HepG2 (cell line): ENCODE data around the gene BAHCC1. TPM values are rescaled to one million over a fixed set of nuclear protein-coding genes. Genes with fewer than 3 reads are reported as not detected.
A peak's percentile ranks its signal among the peaks of the same experiment; 100 is the strongest.

Experiments used
- ATAC-seq: fragments of 200-7000 bp; cut with Tn5 transposase; 3 replicates; pipeline ENCODE4 v1.9.1; 2020; ENCODE audit warnings: mild to moderate bottlenecking, moderate library complexity
- BruUV-seq: library from RNA; stranded (reverse); fragments of 400-500 nt; replicated peaks from 2 replicates; lab custom pipeline; 2021; lab: Mats Ljungman, UMichigan
- CTCF ChIA-PET: fragments of 300-600 bp; formaldehyde crosslinking; extraction: SDS; loops from one replicate; lab custom pipeline; 2021; ENCODE audit warnings: low total read pairs, inconsistent platforms, low intra/inter-chr PET ratio; lab: Yijun Ruan, JAX
- POLR2A ChIA-PET: fragments of 350-600 bp; sonication (Branson Sonifier 250); formaldehyde crosslinking; loops from one replicate; lab custom pipeline; 2020; ENCODE audit warnings: antibody characterized with exemption, inconsistent platforms; lab: Yijun Ruan, JAX
- DNase-seq: peaks from one replicate; pipeline ENCODE4 v3.0.0-alpha.2; 2015; ENCODE audit warnings: low spot score
- FAIRE-seq: peaks from 3 replicates; lab custom pipeline; 2011; peaks lifted over from hg19 to GRCh38; lab: Jason Lieb, UNC
- H2AFZ ChIP-seq: one replicate; pipeline ENCODE4 v1.6.1; 2011; ENCODE audit warnings: low read length, inconsistent platforms
- H3K27ac ChIP-seq: fragments of 300-600 bp; 3 replicates; pipeline ENCODE4 v1.8.0; 2011; ENCODE audit warnings: mixed run types, mild to moderate bottlenecking, mixed read lengths, low read length, inconsistent platforms; ENCODE audit not compliant: insufficient read depth; ENCODE audit errors: extremely low read length
- H3K27me3 ChIP-seq, 2 experiments: fragments of 200-600 bp in 1 of 2; 2 replicates in 1 of 2; 3 replicates in 1 of 2; pipeline versions ENCODE4 v1.6.0 to v1.8.0; 2011; ENCODE audit warnings: low read length in 2 of 2, mild to moderate bottlenecking in 2 of 2, moderate library complexity in 2 of 2, inconsistent platforms in 1 of 2; ENCODE audit not compliant: insufficient read depth in 2 of 2, control insufficient read depth in 1 of 2
- H3K36me3 ChIP-seq, 2 experiments: fragments of 200-600 bp in 1 of 2; replicated peaks in 1 of 2; 2 replicates in 1 of 2; 3 replicates in 1 of 2; pipeline versions ENCODE4 v1.5.1 to v1.8.0; 2011; ENCODE audit warnings: low read length in 2 of 2, inconsistent platforms in 1 of 2; ENCODE audit not compliant: insufficient read depth in 2 of 2, control insufficient read depth in 1 of 2
- H3K4me1 ChIP-seq: 2 replicates; pipeline ENCODE4 v1.5.1; 2012; ENCODE audit warnings: low read length, inconsistent platforms; ENCODE audit not compliant: insufficient read depth
- H3K4me2 ChIP-seq: 2 replicates; pipeline ENCODE4 v1.6.0; 2011; ENCODE audit warnings: low read depth, low read length, inconsistent platforms
- H3K4me3 ChIP-seq, 3 experiments: fragments of 200-600 bp in 1 of 3; sonication (generic), shearing (Covaris generic) in 1 of 3; replicated peaks in 1 of 3; 2 replicates each; pipeline ENCODE4 v1.5.1; 2011 to 2016; ENCODE audit warnings: low read length in 3 of 3, inconsistent platforms in 2 of 3, low read depth in 2 of 3, mild to moderate bottlenecking in 2 of 3, control low read depth in 1 of 3, mixed read lengths in 1 of 3; ENCODE audit not compliant: insufficient read depth in 1 of 3
- H3K79me2 ChIP-seq: one replicate; pipeline ENCODE4 v1.6.1; 2011; ENCODE audit warnings: low read length, inconsistent platforms; ENCODE audit not compliant: insufficient read depth
- H3K9ac ChIP-seq: 2 replicates; pipeline ENCODE4 v1.6.0; 2011; ENCODE audit warnings: mild to moderate bottlenecking, low read depth, low read length, inconsistent platforms; ENCODE audit not compliant: insufficient read depth
- H3K9me3 ChIP-seq: 2 replicates; pipeline ENCODE4 v1.5.1; 2012; ENCODE audit warnings: mild to moderate bottlenecking, low read length
- H4K20me1 ChIP-seq: 2 replicates; pipeline ENCODE4 v1.6.0; 2011; ENCODE audit warnings: inconsistent platforms, mild to moderate bottlenecking, low read length, moderate library complexity; ENCODE audit not compliant: insufficient read depth
- HOXA7 ChIP-seq: sonication (generic); formaldehyde crosslinking; IDR thresholded peaks from 2 replicates; pipeline ENCODE4 v1.8.1; 2022; ENCODE audit warnings: mild to moderate bottlenecking, missing genetic modification reagents, moderate library complexity
- MBD4 ChIP-seq: IDR thresholded peaks from 2 replicates; pipeline ENCODE4 v1.6.1; 2012; ENCODE audit warnings: low read length, inconsistent platforms, borderline replicate concordance
- POGZ ChIP-seq: sonication (generic); formaldehyde crosslinking; IDR thresholded peaks from 2 replicates; pipeline ENCODE4 v1.4.0; 2020; ENCODE audit warnings: mild to moderate bottlenecking, missing genetic modification reagents
- ZNF768 ChIP-seq: sonication (generic); formaldehyde crosslinking; IDR thresholded peaks from 2 replicates; pipeline ENCODE4 v1.4.0; 2020; ENCODE audit warnings: missing genetic modification reagents
- WGBS: methylation state at CpG from one replicate; pipeline ENCODE4 v1.1.6; 2017; ENCODE audit warnings: low lambda C conversion rate; 5-methylcytosine and 5-hydroxymethylcytosine counted together
- in situ Hi-C: cut with HindIII; loops from 2 replicates; pipeline ENCODE4 v1.10.0; 2017; ENCODE audit warnings: low pct_unique_long_range_greater_than_20kb; ENCODE audit not compliant: extremely low pct_ligation_motif_present
- intact Hi-C: fragments of 100-400 bp; cut with micrococcal nuclease; formaldehyde crosslinking; loops from one replicate; pipeline ENCODE4 v1.10.0; 2022; ENCODE audit not compliant: unreplicated experiment
- polyA plus RNA-seq, 8 experiments: library from polyadenylated mRNA; depleted of rRNA in 3 of 8; stranded (reverse) in 7 of 8; unstranded in 1 of 8; fragments of >200 nt; fragmentation: Illumina TruSeq in 4 of 8; extraction: Trizol in 4 of 8; gene quantifications; 2 replicates each; pipeline versions ENCODE4 v1.2.1 to v1.2.3, GENCODE V29; 2011 to 2016; ENCODE audit warnings: low read depth in 4 of 8, missing spikeins in 1 of 8, mixed read lengths in 1 of 8; ENCODE audit not compliant: insufficient read depth in 1 of 8
- total RNA-seq, 5 experiments: library from RNA; depleted of rRNA; stranded (reverse); fragments of >200 nt; fragmentation: Illumina TruSeq; extraction: Trizol; gene quantifications; 2 replicates each; pipeline ENCODE4 v1.2.3, GENCODE V29; 2016; ENCODE audit warnings: low read depth in 1 of 5
- TF ChIP-seq, protein P1 (sequence below): sonication (generic); formaldehyde crosslinking; IDR thresholded peaks from 2 replicates; pipeline ENCODE4 v1.9.0; 2021; ENCODE audit warnings: missing genetic modification reagents, mild to moderate bottlenecking, borderline replicate concordance
- TF ChIP-seq, protein P2 (sequence below): sonication (generic); formaldehyde crosslinking; IDR thresholded peaks from 2 replicates; pipeline ENCODE4 v1.8.1; 2023; ENCODE audit warnings: mild to moderate bottlenecking, missing genetic modification reagents

The BAHCC1 gene
- total and polyA plus RNA-seq, 2 of the 13 experiments (the other 11 are each of a cell fraction or from before 2014, with no cell fraction given): 1.4 to 1.7 TPM

DNA sequence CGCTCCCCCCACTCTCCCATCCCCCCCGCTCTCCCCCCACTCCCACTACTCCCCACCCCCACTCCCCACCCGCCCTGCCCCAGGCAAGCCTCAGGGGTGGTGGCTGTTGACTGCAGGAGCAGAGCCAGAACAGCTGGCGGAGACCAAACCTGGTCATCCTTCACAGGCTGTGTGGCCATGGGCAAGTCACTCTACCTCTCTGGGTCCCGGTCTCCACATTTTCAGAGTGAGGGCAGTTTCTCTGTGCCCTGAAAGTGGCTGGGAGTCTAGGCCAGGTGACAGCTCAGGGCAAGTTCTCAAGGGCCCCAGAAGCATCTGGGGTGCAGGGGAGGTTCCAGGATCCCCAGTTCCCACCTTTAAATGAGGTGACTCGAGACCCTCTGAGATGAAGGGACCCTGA, 15.1 kb upstream of the BAHCC1 start:
- H3K9ac ChIP-seq: no peak overlapping the region
- FAIRE-seq: no peak
- 58% methylated on average over 6 of the region's 6 CpGs for WGBS
- H3K4me2 ChIP-seq: no peak overlapping the region
- TF ChIP-seq, protein P1, sequence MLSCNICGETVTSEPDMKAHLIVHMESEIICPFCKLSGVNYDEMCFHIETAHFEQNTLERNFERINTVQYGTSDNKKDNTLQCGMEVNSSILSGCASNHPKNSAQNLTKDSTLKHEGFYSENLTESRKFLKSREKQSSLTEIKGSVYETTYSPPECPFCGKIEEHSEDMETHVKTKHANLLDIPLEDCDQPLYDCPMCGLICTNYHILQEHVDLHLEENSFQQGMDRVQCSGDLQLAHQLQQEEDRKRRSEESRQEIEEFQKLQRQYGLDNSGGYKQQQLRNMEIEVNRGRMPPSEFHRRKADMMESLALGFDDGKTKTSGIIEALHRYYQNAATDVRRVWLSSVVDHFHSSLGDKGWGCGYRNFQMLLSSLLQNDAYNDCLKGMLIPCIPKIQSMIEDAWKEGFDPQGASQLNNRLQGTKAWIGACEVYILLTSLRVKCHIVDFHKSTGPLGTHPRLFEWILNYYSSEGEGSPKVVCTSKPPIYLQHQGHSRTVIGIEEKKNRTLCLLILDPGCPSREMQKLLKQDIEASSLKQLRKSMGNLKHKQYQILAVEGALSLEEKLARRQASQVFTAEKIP (CRISPR knock-in tag): no peak
- peak; percentile 97 for TF ChIP-seq ZNF768 (CRISPR knock-in tag)
- TF ChIP-seq, all 625 proteins: peak for 1
- in situ Hi-C loops (no loop called here), intact Hi-C loops (no loop called here)
- no TSS peak for BruUV-seq
- ChIA-PET CTCF (no interaction called here), POLR2A (no interaction called here)
- ATAC-seq: no peak
- peaks cover 9% of the 10 kb centered on the region for H3K4me1 ChIP-seq
- H3K9me3 ChIP-seq: no peaks in the 10 kb centered on the region
- H3K27ac ChIP-seq: no peak overlapping the region
- H3K36me3 ChIP-seq: no peaks in the 10 kb centered on the region
- no peak overlapping the region for H3K4me3 ChIP-seq
- peaks cover 14 to 73% of the 10 kb centered on the region in 2 experiments for H3K27me3 ChIP-seq
- no peak overlapping the region for H2AFZ ChIP-seq
- DNase-seq: no peak
- H4K20me1 ChIP-seq: no peaks in the 10 kb centered on the region
- H3K79me2 ChIP-seq: no peaks in the 10 kb centered on the region

DNA sequence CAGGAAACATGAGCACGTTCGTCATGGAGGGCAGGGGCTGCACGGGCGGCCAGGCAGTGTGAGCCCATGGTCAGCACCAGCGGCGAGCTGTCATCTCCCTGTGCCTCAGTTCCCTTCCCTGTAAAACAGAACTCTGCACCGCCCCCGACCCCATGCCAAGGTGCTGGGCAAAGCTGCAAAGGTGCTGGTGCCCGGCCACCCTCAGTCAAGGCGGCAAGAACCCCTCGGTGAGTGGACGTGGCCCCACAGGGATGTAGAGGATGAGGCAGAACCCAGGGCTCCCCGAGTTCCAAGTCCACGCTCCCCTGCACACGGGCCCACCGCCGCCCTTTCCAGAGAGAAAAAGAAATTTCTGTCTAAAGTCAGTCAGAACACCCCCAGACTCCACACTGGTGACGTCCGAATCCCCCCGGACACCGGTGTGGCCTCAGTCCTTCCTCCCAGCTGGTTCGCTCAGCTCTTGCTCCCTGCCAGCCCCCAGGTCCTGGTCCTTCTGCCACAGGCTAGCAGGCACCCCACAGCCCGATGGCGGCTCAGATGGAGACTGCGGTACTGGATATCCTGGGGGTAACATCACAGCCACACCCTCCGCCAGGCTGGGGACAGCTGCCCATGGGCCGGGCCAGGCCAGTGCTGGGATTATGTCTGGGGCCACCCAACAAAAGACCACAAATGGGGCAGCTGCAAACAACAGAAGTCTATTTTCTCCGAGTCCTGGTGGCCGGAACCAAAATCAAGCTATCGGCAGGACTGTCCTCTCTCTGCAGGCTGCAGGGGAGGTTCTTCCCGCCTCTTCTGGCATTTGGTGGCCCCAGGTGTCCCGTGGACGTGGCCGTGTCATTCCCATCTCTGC, 14.4 kb upstream of the BAHCC1 start:
- 48% methylated on average over 34 of the region's 34 CpGs for WGBS

More for the DNA sequence above, 14.4 kb upstream of the BAHCC1 start:
- Histone ChIP-seq H3K36me3 (no peaks in the 10 kb centered on the region), H3K4me2 (no peak overlapping the region), H3K27me3 (peaks cover 18 to 73% of the 10 kb centered on the region in 2 experiments), H4K20me1 (no peaks in the 10 kb centered on the region), H3K27ac (no peak overlapping the region)
- DNase-seq: no peak
- no peak for ATAC-seq
- TF ChIP-seq POGZ (CRISPR knock-in tag) (no peak), MBD4 (no peak), HOXA7 (CRISPR knock-in tag) (no peak)
- TF ChIP-seq, protein P2, sequence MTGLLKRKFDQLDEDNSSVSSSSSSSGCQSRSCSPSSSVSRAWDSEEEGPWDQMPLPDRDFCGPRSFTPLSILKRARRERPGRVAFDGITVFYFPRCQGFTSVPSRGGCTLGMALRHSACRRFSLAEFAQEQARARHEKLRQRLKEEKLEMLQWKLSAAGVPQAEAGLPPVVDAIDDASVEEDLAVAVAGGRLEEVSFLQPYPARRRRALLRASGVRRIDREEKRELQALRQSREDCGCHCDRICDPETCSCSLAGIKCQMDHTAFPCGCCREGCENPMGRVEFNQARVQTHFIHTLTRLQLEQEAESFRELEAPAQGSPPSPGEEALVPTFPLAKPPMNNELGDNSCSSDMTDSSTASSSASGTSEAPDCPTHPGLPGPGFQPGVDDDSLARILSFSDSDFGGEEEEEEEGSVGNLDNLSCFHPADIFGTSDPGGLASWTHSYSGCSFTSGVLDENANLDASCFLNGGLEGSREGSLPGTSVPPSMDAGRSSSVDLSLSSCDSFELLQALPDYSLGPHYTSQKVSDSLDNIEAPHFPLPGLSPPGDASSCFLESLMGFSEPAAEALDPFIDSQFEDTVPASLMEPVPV: no peak
- TF ChIP-seq, all 625 proteins: peak for 0
- FAIRE-seq: no peak
- in situ Hi-C loops: no loop called here
- ChIA-PET POLR2A (no interaction called here), CTCF (no interaction called here)
- Histone ChIP-seq H3K4me3 (no peak overlapping the region), H3K9ac (no peak overlapping the region), H3K79me2 (no peaks in the 10 kb centered on the region), H3K4me1 (peaks cover 16% of the 10 kb centered on the region), H2AFZ (no peak overlapping the region), H3K9me3 (no peaks in the 10 kb centered on the region)
- intact Hi-C loops: no loop called here
- no TSS peak for BruUV-seq
